H1 (cell line): ENCODE data around the gene CXXC4. TPM values are rescaled to one million over a fixed set of nuclear protein-coding genes. Genes with fewer than 3 reads are reported as not detected.

ENCODE experiments used
- CTCF ChIA-PET: fragments of 300-600 bp; sonication (Branson Sonifier 250); formaldehyde crosslinking; loops from one replicate; lab custom pipeline; 2021; ENCODE audit not compliant: partially characterized antibody; lab: Charles Lee
- POLR2A ChIA-PET: fragments of 300-600 bp; sonication (Branson Sonifier 250); formaldehyde crosslinking; loops from one replicate; lab custom pipeline; 2021; ENCODE audit warnings: inconsistent platforms; ENCODE audit not compliant: partially characterized antibody; lab: Charles Lee
- DNase-seq, 2 experiments: peaks; one replicate each; pipeline versions ENCODE4 v3.0.0 to v3.0.0-alpha.2; 2010 to 2022; ENCODE audit warnings: low spot score in 2 of 2, low read depth in 1 of 2, mixed read lengths in 1 of 2
- FAIRE-seq: peaks from 2 replicates; lab custom pipeline; 2011; peaks lifted over from hg19 to GRCh38; lab: Jason Lieb, UNC
- H2AFZ ChIP-seq: 2 replicates; pipeline ENCODE4 v1.8.1; 2012; ENCODE audit warnings: low read length, inconsistent platforms
- H2AK5ac ChIP-seq: 2 replicates; pipeline ENCODE4 v1.6.1; 2013; ENCODE audit warnings: low read depth, low read length
- H2BK120ac ChIP-seq: replicated peaks from 2 replicates; pipeline ENCODE3; 2013; ENCODE audit warnings: low read depth, low read length, inconsistent platforms
- H2BK12ac ChIP-seq: 2 replicates; pipeline ENCODE4 v1.6.1; 2013; ENCODE audit warnings: low read depth, low read length
- H2BK15ac ChIP-seq: 2 replicates; pipeline ENCODE4 v1.6.1; 2013; ENCODE audit warnings: low read length
- H2BK20ac ChIP-seq: 2 replicates; pipeline ENCODE4 v1.6.1; 2013; ENCODE audit warnings: low read length
- H2BK5ac ChIP-seq: 2 replicates; pipeline ENCODE4 v1.6.1; 2013; ENCODE audit warnings: low read depth, low read length
- H3K14ac ChIP-seq: 2 replicates; pipeline ENCODE4 v1.6.1; 2013; ENCODE audit warnings: inconsistent platforms; ENCODE audit not compliant: insufficient read length
- H3K18ac ChIP-seq: 2 replicates; pipeline ENCODE4 v1.6.1; 2013; ENCODE audit warnings: low read length; ENCODE audit errors: extremely low read depth
- H3K23ac ChIP-seq: 2 replicates; pipeline ENCODE4 v1.6.1; 2013; ENCODE audit warnings: inconsistent platforms; ENCODE audit not compliant: insufficient read length
- H3K23me2 ChIP-seq: 2 replicates; pipeline ENCODE4 v1.6.1; 2013; ENCODE audit warnings: low read depth, low read length
- H3K27ac ChIP-seq: 2 replicates; pipeline ENCODE4 v1.6.1; 2011; ENCODE audit warnings: low read depth, low read length, inconsistent platforms
- H3K27me3 ChIP-seq, 4 experiments: replicated peaks in 1 of 4; 1 replicate in 1 of 4; 2 replicates in 3 of 4; pipeline versions ENCODE4 v1.6.1 to v1.8.1; 2011 to 2013; ENCODE audit warnings: low read length in 3 of 4, mild to moderate bottlenecking in 3 of 4, inconsistent platforms in 2 of 4, mixed read lengths in 2 of 4, moderate library complexity in 1 of 4; ENCODE audit not compliant: control insufficient read depth in 3 of 4, insufficient read depth in 3 of 4; ENCODE audit errors: extremely low read depth in 1 of 4
- H3K36me3 ChIP-seq, 4 experiments: 2 replicates each; pipeline versions ENCODE4 v1.6.1 to v1.8.1; 2011 to 2013; ENCODE audit warnings: mild to moderate bottlenecking in 4 of 4, low read length in 3 of 4, moderate library complexity in 2 of 4, control low read depth in 1 of 4, inconsistent platforms in 1 of 4; ENCODE audit not compliant: insufficient read depth in 4 of 4, control insufficient read depth in 2 of 4
- H3K4ac ChIP-seq: replicated peaks from 2 replicates; pipeline ENCODE3; 2013; ENCODE audit warnings: low read length, low read depth, mixed read lengths, inconsistent platforms; ENCODE audit not compliant: insufficient read length
- H3K4me1 ChIP-seq, 4 experiments: replicated peaks in 1 of 4; 1 replicate in 1 of 4; 2 replicates in 3 of 4; pipeline versions ENCODE4 v1.6.1 to v1.8.1; 2011 to 2013; ENCODE audit warnings: low read length in 3 of 4, inconsistent platforms in 2 of 4, mixed read lengths in 1 of 4; ENCODE audit not compliant: insufficient read depth in 4 of 4, control insufficient read depth in 3 of 4
- H3K4me2 ChIP-seq, 2 experiments: 2 replicates each; pipeline versions ENCODE4 v1.6.1 to v1.8.1; 2011 to 2013; ENCODE audit warnings: low read depth in 2 of 2, low read length in 2 of 2, control low read depth in 1 of 2, inconsistent platforms in 1 of 2, mild to moderate bottlenecking in 1 of 2; ENCODE audit not compliant: insufficient read depth in 1 of 2
- H3K4me3 ChIP-seq, 4 experiments: fragments of 200-600, 300-600 bp in 1 of 4; sonication (generic), shearing (Covaris generic), sonication (Bioruptor Twin) in 1 of 4; 2 replicates each; pipeline versions ENCODE4 v1.5.1 to v1.8.1; 2011 to 2016; ENCODE audit warnings: low read length in 4 of 4, low read depth in 3 of 4, control low read depth in 2 of 4, inconsistent platforms in 2 of 4, mild to moderate bottlenecking in 2 of 4, mixed read lengths in 1 of 4, moderate library complexity in 1 of 4; ENCODE audit not compliant: insufficient read depth in 2 of 4; ENCODE audit errors: extremely low read depth in 1 of 4
- H3K56ac ChIP-seq: replicated peaks from 2 replicates; pipeline ENCODE3; 2013; ENCODE audit warnings: low read depth, mild to moderate bottlenecking, mixed read lengths, low read length, inconsistent platforms; ENCODE audit not compliant: insufficient read length
- H3K79me1 ChIP-seq: 2 replicates; pipeline ENCODE4 v1.6.1; 2013; ENCODE audit warnings: low read depth, low read length, control low read depth
- H3K79me2 ChIP-seq, 2 experiments: 2 replicates each; pipeline versions ENCODE4 v1.6.1 to v1.8.1; 2012 to 2013; ENCODE audit warnings: low read length in 2 of 2, mild to moderate bottlenecking in 2 of 2, inconsistent platforms in 1 of 2; ENCODE audit not compliant: insufficient read depth in 2 of 2, control insufficient read depth in 1 of 2
- H3K9ac ChIP-seq, 4 experiments: replicated peaks in 1 of 4; 1 replicate in 1 of 4; 2 replicates in 3 of 4; pipeline versions ENCODE4 v1.6.1 to v1.8.1; 2011 to 2013; ENCODE audit warnings: low read depth in 3 of 4, low read length in 3 of 4, control low read depth in 2 of 4, mild to moderate bottlenecking in 2 of 4, moderate library complexity in 2 of 4, inconsistent platforms in 1 of 4; ENCODE audit errors: extremely low read depth in 1 of 4
- H3K9me3 ChIP-seq, 2 experiments: 2 replicates each; pipeline versions ENCODE4 v1.6.1 to v1.8.1; 2012 to 2013; ENCODE audit warnings: mild to moderate bottlenecking in 2 of 2, moderate library complexity in 2 of 2, control low read depth in 1 of 2, inconsistent platforms in 1 of 2, low read depth in 1 of 2, low read length in 1 of 2, mixed read lengths in 1 of 2; ENCODE audit not compliant: insufficient read depth in 2 of 2
- H4K20me1 ChIP-seq, 2 experiments: replicated peaks in 1 of 2; 2 replicates each; pipeline versions ENCODE3 to v1.8.1; 2011 to 2013; ENCODE audit warnings: inconsistent platforms in 2 of 2, low read length in 2 of 2, mild to moderate bottlenecking in 1 of 2; ENCODE audit not compliant: insufficient read depth in 2 of 2, control insufficient read depth in 1 of 2
- H4K5ac ChIP-seq: 2 replicates; pipeline ENCODE4 v1.6.1; 2013; ENCODE audit warnings: low read length, low read depth, mixed read lengths, inconsistent platforms; ENCODE audit not compliant: insufficient read length
- H4K8ac ChIP-seq: 2 replicates; pipeline ENCODE4 v1.8.0; 2013; ENCODE audit warnings: mild to moderate bottlenecking, moderate library complexity, low read length, inconsistent platforms; ENCODE audit not compliant: insufficient read depth; ENCODE audit errors: extremely low read depth
- H4K91ac ChIP-seq: replicated peaks from 2 replicates; pipeline ENCODE3; 2013; ENCODE audit warnings: low read length, mixed read lengths, inconsistent platforms; ENCODE audit not compliant: insufficient read length
- BRCA1 ChIP-seq: IDR thresholded peaks from 2 replicates; pipeline ENCODE4 v1.6.1; 2012; ENCODE audit warnings: low read depth, low read length, improper control_type of control experiment
- EGR1 ChIP-seq: IDR thresholded peaks from 2 replicates; pipeline ENCODE4 v1.6.1; 2011; ENCODE audit warnings: low read depth, low read length, borderline replicate concordance
- WGBS, 2 experiments: shearing (Covaris generic) in 1 of 2; methylation state at CpG; one replicate each; pipeline versions ENCODE4 v1.1.6 to v1.1.7; 2013 to 2015; ENCODE audit warnings: low lambda C conversion rate in 2 of 2, mixed read lengths in 2 of 2, inconsistent platforms in 1 of 2, low coverage in 1 of 2, missing lambda C conversion rate in 1 of 2; ENCODE audit not compliant: insufficient replicate concordance in 2 of 2, insufficient coverage in 1 of 2, insufficient read length in 1 of 2; ENCODE audit errors: extremely low coverage in 1 of 2, missing lambda C conversion rate in 1 of 2; 5-methylcytosine and 5-hydroxymethylcytosine counted together
- polyA plus RNA-seq, 7 experiments: library from polyadenylated mRNA; depleted of rRNA in 3 of 7; stranded (reverse) in 5 of 7; unstranded in 2 of 7; fragments of >200 nt in 5 of 7; fragments of 200-250 nt in 2 of 7; gene quantifications; 1 replicate in 5 of 7; 2 replicates in 1 of 7; 4 replicates in 1 of 7; pipeline versions ENCODE4 v1.2.1 to v1.2.3, GENCODE V29; 2011 to 2013; ENCODE audit warnings: missing spikeins in 2 of 7, mixed read lengths in 2 of 7
- total RNA-seq: library from RNA; stranded (reverse); fragmentation: NEBNext Ultra II Directional; extraction: Animal tissue kit (Norgen Biotek cat#: 25700); gene quantifications from 2 replicates; pipeline ENCODE4 v1.2.1, GENCODE V29; 2021

CXXC4 gene
- total and polyA plus RNA-seq, 2 of the 8 experiments (the other 6 are each of a cell fraction or from before 2014, with no cell fraction given), result 1.3 to 1.8 TPM

DNA sequence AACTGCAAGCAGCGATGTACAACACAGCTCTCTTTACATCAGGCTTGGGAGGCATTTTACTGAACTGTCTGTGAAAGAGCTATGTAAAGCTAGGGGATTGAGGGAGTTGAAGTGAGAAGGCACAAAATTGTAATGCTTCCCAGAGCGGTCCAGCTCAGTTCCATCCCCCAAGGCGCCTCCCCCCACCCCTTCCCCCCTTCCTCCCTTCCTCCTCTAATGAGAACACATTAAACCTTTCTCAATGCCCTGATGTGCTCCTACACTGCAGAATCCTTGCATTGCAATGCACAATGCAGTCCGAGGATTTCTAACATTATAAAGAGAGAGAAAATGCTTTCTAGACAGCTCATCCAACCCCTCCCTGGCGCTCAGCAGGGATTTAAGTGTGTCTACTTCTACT is 73.9 kb downstream of the CXXC4 start:
- H3K27me3 ChIP-seq, result no peaks in the 10 kb centered on the region
- H4K5ac ChIP-seq, result no peak overlapping the region
- no peak overlapping the region for H3K27ac ChIP-seq
- H2AK5ac ChIP-seq, result no peak overlapping the region
- H3K4ac ChIP-seq, result no peak overlapping the region
- no peaks in the 10 kb centered on the region for H3K79me1 ChIP-seq
- POLR2A ChIA-PET, result interaction anchor here (1.6 kb wide), 1 partner anchor 28 kb away, joined by 4 read pairs; no protein-coding TSS in a partner anchor
- no peak overlapping the region for H2BK12ac ChIP-seq
- peak; percentile 32 for FAIRE-seq
- H2AFZ ChIP-seq, result peak overlapping the region; percentile 96
- no peak overlapping the region for H3K56ac ChIP-seq
- no peak overlapping the region for H4K91ac ChIP-seq
- CTCF ChIA-PET, result interaction anchor here (0.5 to 1.5 kb wide), 5 partner anchors 18 to 943 kb away, joined by 3 read pairs; no protein-coding TSS in a partner anchor
- no peaks in the 10 kb centered on the region for H3K79me2 ChIP-seq
- peaks cover 1 to 14% (median 10%) of the 10 kb centered on the region in 4 experiments; a peak in 5 of 7 replicates for H3K4me1 ChIP-seq
- no peaks in the 10 kb centered on the region; a peak in 1 of 8 replicates for H3K36me3 ChIP-seq
- H2BK20ac ChIP-seq, result no peak overlapping the region
- H3K4me2 ChIP-seq, result peak overlapping the region; percentile 70 to 81
- H3K23me2 ChIP-seq, result no peaks in the 10 kb centered on the region
- H3K9ac ChIP-seq, result no peak overlapping the region
- H3K23ac ChIP-seq, result no peak overlapping the region
- H3K9me3 ChIP-seq, result no peaks in the 10 kb centered on the region
- no peak overlapping the region for H4K8ac ChIP-seq
- H2BK120ac ChIP-seq, result no peak overlapping the region
- 29% methylated on average over 3 of the region's 5 CpGs; no CpG with 5 or more reads in 1 of the 2 experiments for WGBS, 2 experiments
- TF ChIP-seq BRCA1, result no peak
- peak; percentile 59; the same call in 1 of the 2 replicates for TF ChIP-seq EGR1
- H3K18ac ChIP-seq, result peak overlapping the region; percentile 52; the same call in 1 of the 2 replicates
- H3K14ac ChIP-seq, result no peak overlapping the region
- peak in 1 of 2 experiments; percentile 15 for DNase-seq
- H4K20me1 ChIP-seq, result no peaks in the 10 kb centered on the region
- H3K4me3 ChIP-seq, result peak overlapping the region in 2 of 4 experiments; percentile 27 to 47; a peak in 3 of 8 replicates
- no peak overlapping the region for H2BK15ac ChIP-seq
- H2BK5ac ChIP-seq, result no peak overlapping the region
